ENCODE results near the gene LPAR5. TPM values are rescaled to one million over a fixed set of nuclear protein-coding genes. Genes with fewer than 3 reads are reported as not detected.
"Not testable (repeated sequence)": the region's sequence is repeated elsewhere in the genome, so short reads cannot be mapped to it uniquely, and the experiment has no call there.

LPAR5 gene
- total and polyA plus RNA-seq, 2 experiments from 2014 or later, result 0.60 to 2.0 TPM

- peaks cover 29% of the 10 kb centered on the region for H3K4me1 ChIP-seq (ENCODE audit: insufficient read depth)
- H3K79me2 ChIP-seq, result peaks cover 74% of the 10 kb centered on the region
- no peaks in the 10 kb centered on the region for H3K9me3 ChIP-seq (ENCODE audit: low read depth)
- TF ChIP-seq EZH2phosphoT487 (IDR thresholded peaks at IDR 0.05; ENCODE audit: low read depth, severe bottlenecking, unreplicated experiment) (no peak), CTCF (IDR thresholded peaks at IDR 0.05; ENCODE audit: poor library complexity) (no peak), EZH2 (IDR thresholded peaks at IDR 0.05; ENCODE audit: borderline replicate concordance) (no peak)
- H4K20me1 ChIP-seq (ENCODE audit: insufficient read depth, poor library complexity, severe bottlenecking), result peaks cover 44% of the 10 kb centered on the region
- WGBS (ENCODE audit: low lambda C conversion rate, missing lambda C conversion rate), result 70% methylated on average over 6 of the region's 6 CpGs
- H3K9me2 ChIP-seq (replicated peaks; ENCODE audit: insufficient read depth), result no peaks in the 10 kb centered on the region
- no peak overlapping the region for H2AFZ ChIP-seq
- H3K27ac ChIP-seq, result peak overlapping the region; percentile 50
- H3K4me3 ChIP-seq, result peak overlapping the region; percentile 92
- no peak for DNase-seq (ENCODE audit: low spot score)
- no peaks in the 10 kb centered on the region for H3K27me3 ChIP-seq
- H3K36me3 ChIP-seq (replicated peaks; ENCODE audit: insufficient read depth, low read depth), result no peaks in the 10 kb centered on the region
- H3K4me2 ChIP-seq, result peak overlapping the region; percentile 92
Observed at GRCh38 chr12:6604259-6605029, 31.3 kb downstream of the LPAR5 start.

GRCh38 chr12:6603095-6603567, 32.6 kb downstream of the LPAR5 start:
- Histone ChIP-seq H3K4me3 (no peak overlapping the region), H3K4me2 (peak overlapping the region; percentile 92), H3K9me3 (ENCODE audit: low read depth) (no peaks in the 10 kb centered on the region), H2AFZ (no peak overlapping the region), H3K9me2 (replicated peaks; ENCODE audit: insufficient read depth) (no peaks in the 10 kb centered on the region), H3K27me3 (no peaks in the 10 kb centered on the region), H4K20me1 (ENCODE audit: insufficient read depth, poor library complexity, severe bottlenecking) (peaks cover 44% of the 10 kb centered on the region), H3K36me3 (replicated peaks; ENCODE audit: insufficient read depth, low read depth) (no peaks in the 10 kb centered on the region), H3K79me2 (peaks cover 82% of the 10 kb centered on the region), H3K27ac (peak overlapping the region; percentile 23), H3K4me1 (ENCODE audit: insufficient read depth) (peaks cover 29% of the 10 kb centered on the region)
- no peak for TF ChIP-seq CTCF (IDR thresholded peaks at IDR 0.05; ENCODE audit: poor library complexity)
- no peak for TF ChIP-seq EZH2 (IDR thresholded peaks at IDR 0.05; ENCODE audit: borderline replicate concordance)
- no peak for TF ChIP-seq EZH2phosphoT487 (IDR thresholded peaks at IDR 0.05; ENCODE audit: low read depth, severe bottlenecking, unreplicated experiment)
- WGBS (ENCODE audit: low lambda C conversion rate, missing lambda C conversion rate), result 62% methylated on average over 4 of the region's 6 CpGs
- no peak for DNase-seq (ENCODE audit: low spot score)

- no peak overlapping the region for H3K4me3 ChIP-seq
- no peak for DNase-seq (ENCODE audit: low spot score)
- no peak for TF ChIP-seq EZH2 (IDR thresholded peaks at IDR 0.05; ENCODE audit: borderline replicate concordance)
- H3K27ac ChIP-seq, result peak overlapping the region; percentile 23
- H3K9me3 ChIP-seq (ENCODE audit: low read depth), result no peaks in the 10 kb centered on the region
- no peaks in the 10 kb centered on the region for H3K36me3 ChIP-seq (replicated peaks; ENCODE audit: insufficient read depth, low read depth)
- peak overlapping the region; percentile 92 for H3K4me2 ChIP-seq
- H3K4me1 ChIP-seq (ENCODE audit: insufficient read depth), result peaks cover 29% of the 10 kb centered on the region
- no peak overlapping the region for H2AFZ ChIP-seq
- H3K27me3 ChIP-seq, result no peaks in the 10 kb centered on the region
- H4K20me1 ChIP-seq (ENCODE audit: insufficient read depth, poor library complexity, severe bottlenecking), result peaks cover 44% of the 10 kb centered on the region
- no peaks in the 10 kb centered on the region for H3K9me2 ChIP-seq (replicated peaks; ENCODE audit: insufficient read depth)
- whole genome bisulfite sequencing (ENCODE audit: low lambda C conversion rate, missing lambda C conversion rate), result 79% methylated on average over 3 of the region's 3 CpGs
- H3K79me2 ChIP-seq, result peaks cover 88% of the 10 kb centered on the region
Observed at GRCh38 chr12:6602526-6602925, 33.2 kb downstream of the LPAR5 start.

- WGBS (ENCODE audit: low lambda C conversion rate, missing lambda C conversion rate), result 96% methylated on average over 9 of the region's 10 CpGs
- not testable (repeated sequence) for DNase-seq (ENCODE audit: low spot score); H3K9me3 ChIP-seq (ENCODE audit: low read depth); H3K4me2 ChIP-seq; H2AFZ ChIP-seq; H3K4me3 ChIP-seq; H3K36me3 ChIP-seq (replicated peaks; ENCODE audit: insufficient read depth, low read depth); H3K27ac ChIP-seq; H3K9me2 ChIP-seq (replicated peaks; ENCODE audit: insufficient read depth); H3K4me1 ChIP-seq (ENCODE audit: insufficient read depth); H4K20me1 ChIP-seq (ENCODE audit: insufficient read depth, poor library complexity, severe bottlenecking); H3K27me3 ChIP-seq
- peaks cover 43% of the 10 kb centered on the region for H3K79me2 ChIP-seq
Observed at GRCh38 chr12:6595673-6596072, 40.1 kb downstream of the LPAR5 start.
